SK-N-SH (cell line): ENCODE data around the gene LPCAT3. TPM values are rescaled to one million over a fixed set of nuclear protein-coding genes. Genes with fewer than 3 reads are reported as not detected.

Experiments used
- CTCF ChIA-PET: fragments of 300-600, 350-600 bp; formaldehyde crosslinking; extraction: SDS; loops from one replicate; lab custom pipeline; 2021; lab: Yijun Ruan, JAX
- POLR2A ChIA-PET: fragments of 350-600 bp; sonication (Branson Sonifier 250); formaldehyde crosslinking; extraction: SDS; loops from one replicate; lab custom pipeline; 2020; ENCODE audit warnings: antibody characterized with exemption, inconsistent platforms; lab: Yijun Ruan, JAX
- DNase-seq: peaks from one replicate; pipeline ENCODE4 v3.0.0; 2012
- H2AFZ ChIP-seq: fragments of 200-600 bp; sonication (generic); 2 replicates; pipeline ENCODE4 v1.8.1; 2016; ENCODE audit warnings: antibody characterized with exemption, mild to moderate bottlenecking, low read depth
- H3F3A ChIP-seq: fragments of 200-600 bp; sonication (generic); replicated peaks from 2 replicates; pipeline ENCODE3; 2016; ENCODE audit warnings: antibody characterized with exemption, mild to moderate bottlenecking; ENCODE audit not compliant: insufficient read depth
- H3K27ac ChIP-seq, 2 experiments: fragments of 200-500 bp in 1 of 2; fragments of 200-600 bp in 1 of 2; sonication (Bioruptor generic) in 1 of 2; sonication (generic), shearing (Covaris generic) in 1 of 2; 2 replicates each; pipeline versions ENCODE4 v1.5.1 to v1.6.1; 2014 to 2016; ENCODE audit warnings: low read depth in 2 of 2, inconsistent platforms in 1 of 2, low read length in 1 of 2, mild to moderate bottlenecking in 1 of 2, mixed read lengths in 1 of 2
- H3K27me3 ChIP-seq: fragments of 200-600 bp; sonication (generic), shearing (Covaris generic); 2 replicates; pipeline ENCODE4 v1.6.1; 2016; ENCODE audit warnings: mixed run types; ENCODE audit not compliant: insufficient read depth
- H3K36me3 ChIP-seq, 2 experiments: fragments of 200-500 bp in 1 of 2; fragments of 200-600 bp in 1 of 2; sonication (Bioruptor generic) in 1 of 2; sonication (generic) in 1 of 2; replicated peaks in 1 of 2; 2 replicates each; pipeline versions ENCODE3 to v1.5.1; 2014 to 2016; ENCODE audit warnings: low read length in 1 of 2, mild to moderate bottlenecking in 1 of 2; ENCODE audit not compliant: insufficient read depth in 2 of 2, control insufficient read depth in 1 of 2
- H3K4me1 ChIP-seq, 2 experiments: fragments of 200-500 bp in 1 of 2; fragments of 200-600 bp in 1 of 2; sonication (Bioruptor generic) in 1 of 2; sonication (generic), shearing (Covaris generic) in 1 of 2; 2 replicates each; pipeline versions ENCODE4 v1.5.1 to v1.6.1; 2014 to 2016; ENCODE audit warnings: low read depth in 1 of 2, low read length in 1 of 2, mixed run types in 1 of 2; ENCODE audit not compliant: insufficient read depth in 2 of 2, control insufficient read depth in 1 of 2
- H3K4me2 ChIP-seq: fragments of 200-600 bp; sonication (generic), shearing (Covaris generic); 2 replicates; pipeline ENCODE4 v1.6.1; 2017; ENCODE audit warnings: mixed run types
- H3K4me3 ChIP-seq, 2 experiments: fragments of 200-500 bp in 1 of 2; fragments of 200-600 bp in 1 of 2; sonication (Bioruptor generic) in 1 of 2; sonication (generic), shearing (Covaris generic) in 1 of 2; 2 replicates each; pipeline versions ENCODE4 v1.5.1 to v1.8.1; 2014 to 2016; ENCODE audit warnings: low read depth in 2 of 2, inconsistent platforms in 1 of 2, low read length in 1 of 2, mild to moderate bottlenecking in 1 of 2, mixed read lengths in 1 of 2, moderate library complexity in 1 of 2
- H3K79me2 ChIP-seq: fragments of 200-600 bp; sonication (generic); 2 replicates; pipeline ENCODE4 v1.8.1; 2017; ENCODE audit warnings: mild to moderate bottlenecking; ENCODE audit not compliant: insufficient read depth
- H3K9ac ChIP-seq: fragments of 200-600 bp; sonication (generic); 2 replicates; pipeline ENCODE4 v1.6.1; 2017; ENCODE audit warnings: mixed run types
- H3K9me2 ChIP-seq: fragments of 200-600 bp; sonication (generic); 2 replicates; pipeline ENCODE4 v1.6.1; 2017; ENCODE audit warnings: mixed run types
- H3K9me3 ChIP-seq: fragments of 200-600 bp; sonication (generic); 2 replicates; pipeline ENCODE4 v1.6.1; 2017; ENCODE audit warnings: mixed run types, mild to moderate bottlenecking, moderate library complexity
- H4K20me1 ChIP-seq: fragments of 200-600 bp; sonication (generic); 2 replicates; pipeline ENCODE4 v1.6.1; 2017; ENCODE audit warnings: mild to moderate bottlenecking, mixed run types; ENCODE audit not compliant: insufficient read depth
- CTCF ChIP-seq: fragments of 200-600 bp; sonication (generic); IDR thresholded peaks from 2 replicates; pipeline ENCODE4 v1.6.1; 2017; ENCODE audit warnings: antibody characterized with exemption, mild to moderate bottlenecking, moderate library complexity
- FOXJ3 ChIP-seq: sonication (generic); formaldehyde crosslinking; IDR thresholded peaks from 2 replicates; pipeline ENCODE4 v1.5.1; 2020; ENCODE audit warnings: mild to moderate bottlenecking, missing genetic modification reagents
- GABPA ChIP-seq: IDR thresholded peaks from 2 replicates; pipeline ENCODE4 v1.4.0; 2012; ENCODE audit warnings: low read depth, mild to moderate bottlenecking
- MEF2A ChIP-seq: IDR thresholded peaks from 2 replicates; pipeline ENCODE4 v1.4.0; 2012; ENCODE audit warnings: low read depth, borderline replicate concordance
- PBX3 ChIP-seq: IDR thresholded peaks from 2 replicates; pipeline ENCODE4; 2012
- POLR2AphosphoS5 ChIP-seq: IDR thresholded peaks from 2 replicates; pipeline ENCODE4 v1.6.1; 2012; ENCODE audit warnings: low read depth, low read length
- RCOR1 ChIP-seq: fragments of 150-350 bp; IDR thresholded peaks from 2 replicates; pipeline ENCODE4 v1.6.1; 2017; ENCODE audit warnings: antibody characterized with exemption, low read length
- RFX5 ChIP-seq: IDR thresholded peaks from 2 replicates; pipeline ENCODE4 v1.6.1; 2012; ENCODE audit warnings: mild to moderate bottlenecking, improper control_type of control experiment, low read length
- SMC3 ChIP-seq: IDR thresholded peaks from 2 replicates; pipeline ENCODE4 v1.6.1; 2012; ENCODE audit warnings: low read depth, low read length, improper control_type of control experiment
- TAF1 ChIP-seq: IDR thresholded peaks from 2 replicates; pipeline ENCODE4 v1.6.1; 2012; ENCODE audit warnings: low read depth, mild to moderate bottlenecking, low read length, moderate library complexity, borderline replicate concordance
- whole genome bisulfite sequencing: methylation state at CpG from one replicate; pipeline ENCODE4 v1.1.6; 2017; ENCODE audit warnings: low lambda C conversion rate; 5-methylcytosine and 5-hydroxymethylcytosine counted together
- polyA plus RNA-seq, 3 experiments: library from polyadenylated mRNA; depleted of rRNA; stranded (reverse); fragments of >200 nt; gene quantifications; 2 replicates each; pipeline ENCODE4 v1.2.3, GENCODE V29; 2012
- TF ChIP-seq, protein P1 (sequence below): IDR thresholded peaks from 2 replicates; pipeline ENCODE4 v1.6.1; 2012; ENCODE audit warnings: mild to moderate bottlenecking, low read depth, low read length, moderate library complexity
- TF ChIP-seq, protein P2 (sequence below): fragments of 150-350 bp; IDR thresholded peaks from 2 replicates; pipeline ENCODE4 v1.6.1; 2016; ENCODE audit warnings: mild to moderate bottlenecking, low read depth, low read length
- TF ChIP-seq, protein P3 (sequence below): IDR thresholded peaks from 2 replicates; pipeline ENCODE4 v1.4.0; 2012; ENCODE audit warnings: low read depth

Gene LPCAT3
- polyA plus RNA-seq, 1 of the 3 experiments (the other 2 are of a cell fraction), result 23.8 TPM

DNA sequence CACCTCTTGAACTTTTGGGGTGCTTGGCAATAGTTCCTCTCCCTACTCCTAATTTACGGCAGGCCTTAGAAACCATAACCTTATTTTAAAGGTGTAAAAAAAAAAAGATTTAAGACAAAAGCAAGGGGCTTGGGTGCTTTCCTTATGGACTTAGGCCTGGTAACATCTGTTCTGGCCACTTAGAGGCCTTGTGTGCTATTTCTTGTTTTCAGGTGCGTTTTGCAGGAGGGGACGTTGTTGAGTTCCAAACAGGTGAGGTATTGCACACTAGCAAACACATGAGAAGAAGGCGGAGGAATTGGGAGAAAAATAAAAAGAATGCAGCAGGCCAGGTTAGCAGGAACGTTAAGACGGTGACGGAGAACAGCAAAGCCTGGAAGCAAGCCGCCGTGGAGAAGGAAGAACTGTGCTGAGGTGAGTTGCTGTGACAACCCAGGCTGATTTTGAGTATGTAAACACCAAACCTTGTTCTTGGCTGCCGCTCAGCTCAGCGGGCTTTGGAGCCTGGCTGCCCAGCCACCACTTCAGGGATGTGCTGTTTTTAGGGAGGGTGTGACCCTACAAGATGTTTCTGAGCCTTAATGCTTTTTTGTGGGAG, 30.2 kb downstream of the LPCAT3 start:
- H3K36me3 ChIP-seq, result peaks cover 13 to 41% of the 10 kb centered on the region in 2 experiments
- TF ChIP-seq, protein P1, sequence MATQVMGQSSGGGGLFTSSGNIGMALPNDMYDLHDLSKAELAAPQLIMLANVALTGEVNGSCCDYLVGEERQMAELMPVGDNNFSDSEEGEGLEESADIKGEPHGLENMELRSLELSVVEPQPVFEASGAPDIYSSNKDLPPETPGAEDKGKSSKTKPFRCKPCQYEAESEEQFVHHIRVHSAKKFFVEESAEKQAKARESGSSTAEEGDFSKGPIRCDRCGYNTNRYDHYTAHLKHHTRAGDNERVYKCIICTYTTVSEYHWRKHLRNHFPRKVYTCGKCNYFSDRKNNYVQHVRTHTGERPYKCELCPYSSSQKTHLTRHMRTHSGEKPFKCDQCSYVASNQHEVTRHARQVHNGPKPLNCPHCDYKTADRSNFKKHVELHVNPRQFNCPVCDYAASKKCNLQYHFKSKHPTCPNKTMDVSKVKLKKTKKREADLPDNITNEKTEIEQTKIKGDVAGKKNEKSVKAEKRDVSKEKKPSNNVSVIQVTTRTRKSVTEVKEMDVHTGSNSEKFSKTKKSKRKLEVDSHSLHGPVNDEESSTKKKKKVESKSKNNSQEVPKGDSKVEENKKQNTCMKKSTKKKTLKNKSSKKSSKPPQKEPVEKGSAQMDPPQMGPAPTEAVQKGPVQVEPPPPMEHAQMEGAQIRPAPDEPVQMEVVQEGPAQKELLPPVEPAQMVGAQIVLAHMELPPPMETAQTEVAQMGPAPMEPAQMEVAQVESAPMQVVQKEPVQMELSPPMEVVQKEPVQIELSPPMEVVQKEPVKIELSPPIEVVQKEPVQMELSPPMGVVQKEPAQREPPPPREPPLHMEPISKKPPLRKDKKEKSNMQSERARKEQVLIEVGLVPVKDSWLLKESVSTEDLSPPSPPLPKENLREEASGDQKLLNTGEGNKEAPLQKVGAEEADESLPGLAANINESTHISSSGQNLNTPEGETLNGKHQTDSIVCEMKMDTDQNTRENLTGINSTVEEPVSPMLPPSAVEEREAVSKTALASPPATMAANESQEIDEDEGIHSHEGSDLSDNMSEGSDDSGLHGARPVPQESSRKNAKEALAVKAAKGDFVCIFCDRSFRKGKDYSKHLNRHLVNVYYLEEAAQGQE, result no peak
- no peak for TF ChIP-seq CTCF
- TF ChIP-seq FOXJ3 (CRISPR knock-in tag), result no peak
- TF ChIP-seq MEF2A, result no peak
- TF ChIP-seq RFX5, result no peak
- TF ChIP-seq, all 33 proteins: peak for 0
- CTCF ChIA-PET, result no interaction called here
- DNase-seq, result no peak
- no peak overlapping the region for H3K4me3 ChIP-seq
- no peak overlapping the region for H3K27ac ChIP-seq
- POLR2A ChIA-PET, result no interaction called here
- H3K79me2 ChIP-seq, result no peaks in the 10 kb centered on the region
- no peaks in the 10 kb centered on the region for H3K9me3 ChIP-seq
- H2AFZ ChIP-seq, result no peak overlapping the region
- H3K4me2 ChIP-seq, result no peak overlapping the region
- H3K9ac ChIP-seq, result no peak overlapping the region
- no peaks in the 10 kb centered on the region for H3F3A ChIP-seq
- WGBS, result 93% methylated on average over 9 of the region's 11 CpGs
- H3K27me3 ChIP-seq, result no peaks in the 10 kb centered on the region
- H4K20me1 ChIP-seq, result no peaks in the 10 kb centered on the region
- H3K9me2 ChIP-seq, result no peaks in the 10 kb centered on the region
- H3K4me1 ChIP-seq, result no peaks in the 10 kb centered on the region

- Histone ChIP-seq H3K4me3 (no peak overlapping the region), H3K9me2 (no peaks in the 10 kb centered on the region), H3K36me3 (peaks cover 28 to 46% of the 10 kb centered on the region in 2 experiments), H3K27ac (no peak overlapping the region), H2AFZ (no peak overlapping the region), H3F3A (no peaks in the 10 kb centered on the region), H4K20me1 (no peaks in the 10 kb centered on the region), H3K4me2 (no peak overlapping the region), H3K9ac (no peak overlapping the region), H3K4me1 (no peaks in the 10 kb centered on the region), H3K79me2 (no peaks in the 10 kb centered on the region), H3K9me3 (no peaks in the 10 kb centered on the region), H3K27me3 (no peaks in the 10 kb centered on the region)
- ChIA-PET CTCF (no interaction called here), POLR2A (no interaction called here)
- DNase-seq, result no peak
- 89% methylated on average over 7 of the region's 7 CpGs for WGBS
- TF ChIP-seq GABPA (no peak), TAF1 (no peak), SMC3 (no peak), PBX3 (no peak), RCOR1 (no peak), CTCF (no peak), POLR2AphosphoS5 (no peak)
- TF ChIP-seq, protein P2, sequence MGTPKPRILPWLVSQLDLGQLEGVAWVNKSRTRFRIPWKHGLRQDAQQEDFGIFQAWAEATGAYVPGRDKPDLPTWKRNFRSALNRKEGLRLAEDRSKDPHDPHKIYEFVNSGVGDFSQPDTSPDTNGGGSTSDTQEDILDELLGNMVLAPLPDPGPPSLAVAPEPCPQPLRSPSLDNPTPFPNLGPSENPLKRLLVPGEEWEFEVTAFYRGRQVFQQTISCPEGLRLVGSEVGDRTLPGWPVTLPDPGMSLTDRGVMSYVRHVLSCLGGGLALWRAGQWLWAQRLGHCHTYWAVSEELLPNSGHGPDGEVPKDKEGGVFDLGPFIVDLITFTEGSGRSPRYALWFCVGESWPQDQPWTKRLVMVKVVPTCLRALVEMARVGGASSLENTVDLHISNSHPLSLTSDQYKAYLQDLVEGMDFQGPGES, result no peak
- TF ChIP-seq, protein P3, sequence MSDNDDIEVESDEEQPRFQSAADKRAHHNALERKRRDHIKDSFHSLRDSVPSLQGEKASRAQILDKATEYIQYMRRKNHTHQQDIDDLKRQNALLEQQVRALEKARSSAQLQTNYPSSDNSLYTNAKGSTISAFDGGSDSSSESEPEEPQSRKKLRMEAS, result no peak
Observed at GRCh38 chr12:6982532-6982931, 35.7 kb downstream of the LPCAT3 start.
